ENCODE data around the gene SYT1.

- TF ChIP-seq GATA2 (IDR thresholded peaks at IDR 0.05; ENCODE audit: low read depth, low read length) = no peak
- TF ChIP-seq GATA3 (IDR thresholded peaks at IDR 0.05; ENCODE audit: low read depth, low read length) = no peak
Observed at GRCh38 chr12:79274501-79275064, 410.0 kb downstream of the SYT1 start.
